Measurements from ENCODE around the gene ADCY9.

ADCY9 gene

DNA sequence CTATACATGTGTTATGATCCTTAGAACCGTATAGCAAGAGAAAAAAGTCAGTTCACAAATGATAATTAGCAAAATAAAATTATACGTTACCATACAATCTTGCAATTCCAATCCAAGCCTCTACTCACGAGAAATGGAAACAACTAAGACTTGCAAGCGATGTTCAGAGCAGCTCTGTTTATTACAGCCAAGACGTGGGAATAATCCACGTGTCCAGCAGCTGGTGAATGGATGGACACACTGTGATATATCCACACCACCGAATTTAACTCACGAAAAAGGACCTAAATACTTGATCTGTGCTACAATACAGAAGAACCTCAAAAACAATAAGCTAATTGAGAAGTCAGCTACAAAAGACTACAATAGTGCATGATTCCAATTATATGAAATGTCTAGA lies 88.1 kb downstream of the ADCY9 start:
- no peak for DNase-seq (ENCODE audit: low read depth)

DNA sequence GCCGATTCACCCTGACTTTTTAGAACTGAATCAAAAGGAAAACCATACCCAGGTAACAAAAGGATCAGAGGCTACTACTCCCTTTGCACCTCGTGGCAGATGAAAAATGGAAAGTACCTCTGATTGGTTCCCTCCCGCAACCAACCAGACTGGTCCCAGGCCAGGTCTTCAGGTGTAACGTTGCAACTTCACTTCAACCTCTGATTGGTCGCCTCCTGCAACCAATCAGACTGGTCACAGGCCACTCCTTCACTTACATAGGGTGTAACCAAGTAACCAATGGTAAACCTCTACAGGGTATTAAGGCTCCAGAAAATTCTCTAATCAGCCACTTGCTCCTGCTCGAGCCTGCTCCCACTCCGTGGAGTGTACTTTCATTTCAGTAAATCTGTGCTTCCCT lies 89.4 kb downstream of the ADCY9 start:
- DNase-seq (ENCODE audit: low read depth) = no peak

DNA sequence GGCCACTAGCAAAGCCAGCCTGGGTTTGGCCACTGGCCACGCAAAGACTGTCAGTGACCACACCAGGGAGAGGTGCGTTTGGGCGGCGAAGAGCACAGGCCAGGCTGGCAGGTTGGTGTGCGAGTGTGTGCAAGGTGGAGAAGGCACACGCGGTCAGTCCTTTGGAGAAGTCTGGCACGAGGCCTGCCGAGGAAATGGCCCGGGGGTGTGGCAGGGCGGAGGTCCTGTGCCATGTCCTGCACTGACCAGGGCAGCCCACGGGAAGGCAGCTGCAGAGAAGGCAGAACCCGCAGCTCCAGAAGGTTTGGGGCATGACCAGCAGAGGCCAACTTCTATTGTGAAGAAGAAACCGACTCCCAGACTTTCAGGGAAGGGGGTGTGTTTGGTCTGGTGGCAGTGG lies 90.8 kb downstream of the ADCY9 start:
- DNase-seq (ENCODE audit: low read depth) = no peak

DNA sequence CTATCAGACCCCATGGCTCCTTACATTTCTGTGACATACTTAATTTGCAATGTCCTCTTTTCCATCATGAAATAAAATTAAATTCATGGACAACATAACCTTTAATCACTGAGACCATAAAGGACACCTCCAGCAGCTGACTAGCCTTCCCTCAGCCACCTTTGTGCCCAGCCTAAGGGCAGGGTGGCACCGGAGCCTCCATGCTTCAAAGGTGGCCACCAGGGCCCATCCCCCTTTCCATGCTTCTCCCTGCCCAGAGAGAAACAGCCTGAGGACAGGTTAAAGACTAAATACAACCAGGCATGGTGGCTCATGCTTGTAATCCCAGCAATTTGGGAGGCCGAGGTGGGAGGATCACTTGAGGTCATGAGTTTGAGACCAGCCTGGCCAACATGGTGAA lies 94.3 kb downstream of the ADCY9 start:
- DNase-seq (ENCODE audit: low read depth) = no peak

DNA sequence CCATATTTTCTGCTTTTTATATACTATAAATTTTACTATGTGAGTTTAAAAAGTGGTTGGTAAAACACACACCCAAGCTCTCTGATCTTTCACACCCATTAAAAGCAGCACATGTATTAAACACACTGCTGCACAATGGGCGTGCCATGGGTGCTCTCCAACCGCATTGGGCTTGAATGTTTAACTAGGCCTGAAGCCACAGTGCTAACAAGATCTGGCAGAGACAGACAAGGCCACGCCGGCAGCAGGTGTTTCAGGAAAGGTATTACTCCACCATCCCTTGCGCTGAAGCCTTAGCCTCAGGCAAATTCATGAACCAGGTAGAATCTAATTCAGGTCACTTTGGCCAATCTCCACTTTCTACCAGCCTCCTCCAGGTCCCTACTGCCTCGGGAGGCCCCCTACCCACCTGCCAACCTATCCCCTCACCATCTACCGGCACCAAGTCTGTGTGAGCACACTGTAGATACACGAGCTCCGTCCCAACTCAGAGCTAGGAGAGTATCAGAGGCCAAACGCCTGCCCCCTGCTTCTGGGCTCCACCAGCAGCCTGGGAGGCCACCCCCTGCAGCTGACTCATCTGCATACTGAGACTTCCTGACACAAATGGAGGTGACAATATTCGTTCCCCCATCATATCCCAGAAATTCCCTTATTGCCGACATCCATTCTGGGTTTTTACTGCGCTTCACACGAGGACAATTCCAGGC lies 95.0 kb downstream of the ADCY9 start:
- no peak for DNase-seq (ENCODE audit: low read depth)

DNA sequence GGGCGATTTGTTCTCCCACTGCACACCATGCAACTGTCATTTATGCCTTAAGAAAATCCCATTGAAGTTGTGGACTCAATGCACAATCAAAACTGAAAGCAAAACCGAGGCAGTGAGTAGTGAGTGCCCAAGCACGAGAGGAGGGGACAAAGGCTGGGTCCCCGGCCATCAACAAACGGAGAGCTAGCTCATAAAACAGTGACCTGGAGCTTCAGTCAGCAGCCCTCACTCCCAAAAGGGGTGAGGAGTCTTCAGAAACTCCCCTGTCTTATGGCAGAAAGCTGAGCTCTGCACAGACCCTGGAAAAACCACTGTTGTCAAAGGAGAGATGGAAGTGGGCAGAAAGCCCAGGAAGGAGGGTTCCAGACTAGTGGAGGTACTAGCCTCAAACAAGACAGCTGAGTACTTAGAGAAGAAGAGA lies 96.9 kb downstream of the ADCY9 start:
- no peak for DNase-seq (ENCODE audit: low read depth)

DNA sequence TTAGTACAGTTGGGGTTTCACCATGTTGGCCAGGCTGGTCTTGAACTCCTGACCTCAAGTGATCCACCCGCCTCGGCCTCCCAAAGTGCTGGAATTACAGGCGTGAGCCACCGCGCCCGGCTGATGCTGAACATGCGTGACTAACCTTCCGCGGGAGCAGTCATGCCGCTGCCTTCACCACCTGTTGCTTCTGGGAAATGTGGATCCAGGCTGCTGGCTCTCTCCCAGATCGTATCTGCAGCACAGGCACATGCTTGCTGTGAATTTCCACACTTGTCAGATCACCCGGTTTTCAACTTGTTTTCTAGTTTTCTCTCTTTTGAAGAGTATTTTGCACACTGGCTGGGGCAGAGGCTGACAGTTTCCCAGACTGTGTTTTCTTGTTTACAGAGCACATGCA lies 97.9 kb downstream of the ADCY9 start:
- DNase-seq (ENCODE audit: low read depth) = no peak

DNA sequence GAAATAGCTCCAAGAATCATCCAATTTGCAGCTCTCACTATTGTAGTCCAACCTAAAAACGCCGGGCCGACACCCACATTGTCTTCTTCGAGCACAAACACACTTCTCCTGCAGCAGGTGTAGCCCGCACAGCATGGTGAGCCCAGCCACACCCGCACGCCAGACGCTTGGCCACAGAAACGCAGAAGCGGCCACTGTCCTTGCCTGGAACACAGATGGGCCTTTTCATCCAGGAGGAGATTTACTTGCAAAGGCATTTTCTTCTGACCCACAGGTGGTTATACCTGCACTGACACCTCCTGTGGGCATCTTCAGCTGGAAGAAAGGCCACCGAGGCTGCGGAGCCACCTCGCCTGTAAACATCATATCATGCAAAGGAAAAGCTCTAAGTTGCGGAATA lies 98.4 kb downstream of the ADCY9 start:
- no peak for DNase-seq (ENCODE audit: low read depth)

DNA sequence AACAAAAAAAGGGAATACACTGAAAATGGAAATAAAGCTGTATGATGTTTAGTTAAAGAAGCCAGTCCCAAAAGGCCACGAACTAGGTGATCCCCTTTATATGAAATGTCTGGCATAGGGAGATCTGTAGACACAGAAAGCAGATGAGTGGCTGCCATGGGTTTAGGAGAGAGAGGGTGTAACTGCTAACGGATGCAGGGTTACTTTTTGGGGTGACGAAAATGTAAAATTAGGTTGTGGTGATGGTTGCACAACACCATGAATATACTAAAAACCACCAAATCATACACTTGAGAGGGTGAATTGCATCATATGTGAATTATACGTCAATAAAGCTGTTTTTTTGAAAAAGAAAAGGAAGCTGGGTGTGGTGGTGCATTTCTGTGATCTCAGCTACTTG lies 99.6 kb downstream of the ADCY9 start:
- DNase-seq (ENCODE audit: low read depth) = no peak

DNA sequence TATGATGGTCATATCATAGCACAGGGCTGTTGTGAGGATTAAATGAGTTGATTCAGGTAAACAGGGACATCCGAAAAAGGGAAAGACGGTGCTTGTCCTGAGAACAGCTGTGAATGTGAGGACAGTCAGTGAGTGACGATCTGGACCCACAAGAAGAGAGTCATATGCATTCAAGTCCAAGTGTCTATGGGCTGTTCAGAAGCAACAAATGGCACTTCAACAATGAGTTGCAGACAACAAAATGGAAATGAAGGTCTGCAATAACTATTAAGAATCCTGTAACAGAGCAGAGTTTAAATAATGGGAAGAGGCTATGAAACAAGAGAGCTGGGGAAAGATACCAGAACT lies 100.3 kb downstream of the ADCY9 start:
- no peak for DNase-seq (ENCODE audit: low read depth)

DNA sequence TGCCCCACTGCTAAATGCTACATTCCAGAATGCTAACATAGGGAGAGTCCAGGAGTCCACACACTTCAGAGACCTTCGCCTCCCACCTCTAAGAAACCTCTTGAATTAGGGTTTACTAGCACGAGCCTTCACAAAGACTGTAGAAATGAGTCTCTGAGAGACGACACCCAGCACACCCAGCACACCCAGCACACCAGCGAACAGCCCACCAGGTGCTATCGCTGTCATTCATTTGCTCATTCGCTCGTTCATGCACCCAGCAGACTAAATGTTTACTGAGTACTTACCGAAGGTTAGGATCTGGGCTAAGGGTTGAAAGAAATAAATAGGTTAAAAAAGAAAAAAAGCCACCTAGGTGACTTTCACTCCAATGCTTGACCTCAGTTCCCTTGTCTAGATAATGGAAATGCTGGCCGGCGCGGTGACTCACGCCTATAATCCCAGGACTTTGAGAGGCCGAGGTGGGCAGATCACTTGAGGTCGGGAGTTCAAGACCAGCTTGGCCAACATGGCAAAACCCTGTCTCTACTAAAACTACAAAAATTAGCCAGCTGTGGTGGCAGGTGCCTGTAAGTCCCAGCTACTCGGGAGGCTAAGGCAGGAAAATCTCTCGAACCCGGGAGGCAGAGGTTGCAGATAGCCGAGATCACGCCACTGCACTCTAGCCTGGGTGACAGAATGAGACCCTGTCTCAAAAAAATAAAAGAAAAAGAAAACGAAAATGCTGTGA lies 100.8 kb downstream of the ADCY9 start:
- DNase-seq (ENCODE audit: low read depth) = no peak

DNA sequence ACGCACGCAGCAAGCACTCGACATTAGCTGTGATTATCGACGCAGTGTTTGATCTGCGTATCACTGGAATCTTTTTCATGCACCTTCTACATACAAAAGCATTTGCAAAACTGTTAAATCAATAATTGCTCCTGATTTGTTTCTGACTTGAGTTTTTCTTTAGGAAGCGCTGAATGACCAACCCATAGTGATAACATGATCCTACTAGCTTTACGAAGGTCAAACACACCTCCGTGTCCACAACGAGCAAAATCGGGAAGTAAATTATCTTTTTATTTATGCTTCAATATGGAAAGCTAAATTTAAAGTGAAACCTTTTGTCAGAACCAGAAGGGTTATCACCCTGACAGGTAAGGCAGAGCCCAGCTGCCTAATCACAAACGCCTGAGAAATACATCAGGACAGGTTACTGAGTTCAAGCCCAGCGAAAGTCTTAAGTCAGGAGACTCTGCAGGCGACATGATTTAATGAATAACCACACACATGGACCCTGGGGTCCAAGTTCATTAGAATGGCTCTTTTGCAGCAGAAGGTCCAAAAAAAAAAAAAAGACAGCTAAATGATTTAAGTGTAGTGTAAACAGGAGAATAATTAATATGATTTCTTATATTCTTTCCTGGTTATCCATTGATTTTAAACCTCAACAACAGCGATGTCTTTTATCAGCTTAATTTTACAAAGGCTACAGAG lies 104.2 kb downstream of the ADCY9 start:
- no peak for DNase-seq (ENCODE audit: low read depth)

DNA sequence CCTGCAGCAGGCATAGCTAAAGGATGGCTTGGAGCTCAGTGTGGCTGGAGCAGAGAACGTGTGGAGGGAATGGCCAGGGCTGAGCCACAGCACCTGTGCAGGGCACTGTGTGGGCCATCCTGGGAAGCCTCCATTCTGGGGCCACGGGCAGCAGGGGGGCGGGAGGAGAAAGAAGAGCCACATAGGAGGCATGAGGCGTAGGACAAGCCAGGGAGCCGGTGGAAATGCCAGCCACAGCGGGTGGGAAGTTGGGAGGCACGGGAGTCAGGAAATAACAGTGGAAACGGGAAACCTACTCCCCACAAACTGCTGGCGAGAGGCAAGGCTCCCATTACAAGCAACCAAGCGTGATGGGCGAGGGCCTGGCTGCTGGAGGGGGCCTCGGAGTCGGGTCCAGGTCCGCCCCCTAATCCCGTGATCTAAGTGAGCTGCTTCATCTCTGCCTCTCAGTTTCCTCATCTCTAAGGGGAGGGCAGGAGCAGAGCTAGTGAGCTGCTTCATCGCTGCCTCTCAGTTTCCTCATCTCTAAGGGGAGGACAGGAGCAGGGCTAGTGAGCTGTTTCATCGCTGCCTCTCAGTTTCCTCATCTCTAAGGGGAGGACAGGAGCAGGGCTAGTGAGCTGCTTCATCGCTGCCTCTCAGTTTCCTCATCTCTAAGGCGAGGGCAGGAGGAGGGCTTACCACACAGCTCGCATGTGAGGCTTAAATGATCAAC lies 104.9 kb downstream of the ADCY9 start:
- DNase-seq (ENCODE audit: low read depth) = no peak

DNA sequence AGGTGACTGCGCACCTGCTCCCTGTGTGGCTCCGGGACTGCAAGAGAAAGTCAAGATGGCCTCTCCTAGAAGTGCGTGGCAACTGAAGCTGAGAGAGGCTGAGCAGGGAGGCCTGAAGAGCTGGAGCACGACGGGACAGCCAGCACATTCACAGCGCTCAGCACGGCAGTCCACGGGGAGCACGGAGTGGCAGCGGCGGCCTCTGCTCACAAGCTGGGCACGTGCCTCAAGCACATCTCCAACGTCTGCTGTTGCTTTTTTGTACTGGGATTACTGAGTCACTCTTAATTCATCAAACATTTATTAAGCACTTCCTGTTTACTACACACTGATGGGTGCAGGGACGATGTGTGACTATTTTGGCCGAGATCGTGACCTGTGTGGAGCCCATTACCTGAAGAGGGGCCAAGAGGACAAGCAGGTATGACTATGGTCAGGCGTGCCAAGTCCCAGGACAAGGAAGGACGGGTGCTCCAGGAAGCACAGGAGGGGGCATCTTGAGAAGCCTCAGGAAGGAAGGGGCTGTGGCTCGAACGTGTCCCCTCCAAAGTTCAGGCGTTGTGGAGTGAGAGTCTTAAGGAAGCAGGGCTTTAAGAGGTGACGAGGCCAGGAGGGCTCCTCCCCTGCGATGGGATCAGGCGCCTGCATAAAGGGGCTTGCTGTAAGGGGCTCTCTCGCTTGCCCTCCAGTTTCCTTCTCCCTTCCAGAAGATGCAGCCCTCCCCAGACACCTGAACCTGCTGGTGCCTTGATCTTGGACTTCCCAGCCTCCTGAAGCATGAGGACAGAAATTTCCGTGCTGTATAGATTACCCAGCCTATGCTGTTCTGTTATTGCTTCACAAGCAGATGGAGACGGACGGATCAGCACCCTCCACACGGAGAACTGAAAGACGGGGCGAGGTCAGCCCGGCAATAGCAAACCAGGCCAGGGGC lies 105.8 kb downstream of the ADCY9 start:
- DNase-seq (ENCODE audit: low read depth) = no peak

DNA sequence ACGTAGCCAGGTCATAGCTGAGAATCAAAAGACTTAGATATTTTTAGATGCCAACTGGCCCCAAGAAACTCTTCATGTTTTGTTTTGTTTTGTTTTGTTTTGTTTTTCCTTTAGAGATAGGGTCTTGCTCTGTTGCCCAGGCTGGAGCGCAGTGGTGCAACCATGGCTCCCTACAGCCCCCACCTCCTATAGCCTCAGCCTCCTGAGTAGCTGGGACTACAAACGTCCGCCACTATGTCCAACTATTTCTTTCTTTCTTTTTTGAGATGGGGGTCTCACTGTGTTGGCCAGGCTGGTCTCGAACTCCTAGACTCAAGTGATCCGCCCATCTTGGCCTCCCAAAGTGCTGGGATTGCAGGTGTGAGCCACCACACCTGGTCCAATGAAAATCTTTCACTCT lies 107.1 kb downstream of the ADCY9 start:
- no peak for DNase-seq (ENCODE audit: low read depth)

DNA sequence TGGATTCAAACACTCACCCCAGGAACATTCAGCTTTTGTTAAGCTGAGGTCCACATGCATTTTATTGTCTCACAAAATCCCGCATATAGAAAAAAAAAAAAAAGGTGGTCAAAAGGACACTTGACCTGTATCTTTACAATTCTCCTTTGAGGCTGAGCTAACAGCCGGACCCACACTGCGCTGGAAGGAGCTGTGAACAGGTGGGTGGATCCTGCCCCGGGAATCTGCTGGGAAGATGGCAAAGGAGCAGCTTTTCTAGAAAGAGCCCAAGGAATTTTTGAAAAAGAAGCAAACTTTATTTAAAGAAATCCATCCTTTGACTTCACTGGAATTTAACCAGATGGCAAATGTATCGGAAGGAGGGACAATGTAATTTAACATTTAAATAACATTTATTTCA lies 108.1 kb downstream of the ADCY9 start:
- DNase-seq (ENCODE audit: low read depth) = no peak

DNA sequence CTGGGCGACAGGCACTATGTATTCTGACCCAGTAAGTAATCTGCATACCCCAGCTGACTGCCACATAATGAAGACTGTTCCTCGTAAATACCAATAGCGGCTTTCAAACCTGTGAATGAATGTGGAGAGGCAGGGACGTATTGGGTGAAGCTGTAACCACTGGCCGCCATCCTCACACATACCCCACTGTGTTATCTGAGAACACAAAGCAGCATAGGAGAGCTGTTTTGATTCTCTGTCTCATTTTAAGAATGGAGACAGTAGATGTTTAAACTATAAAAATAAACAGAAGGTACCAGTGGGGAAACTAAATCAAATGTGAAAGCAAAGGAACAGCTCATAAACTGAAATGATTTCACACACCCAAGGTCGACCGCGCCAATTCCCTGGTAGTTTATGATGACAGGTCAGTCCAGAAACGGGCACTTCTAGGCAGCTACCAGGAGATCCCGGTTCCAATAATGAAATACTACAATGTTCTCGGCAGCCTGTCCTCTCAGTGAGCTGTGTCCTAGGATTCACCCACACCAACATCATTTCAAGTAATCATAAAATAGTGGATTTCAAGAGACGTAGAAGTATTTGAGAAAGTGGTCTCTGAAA lies 109.7 kb downstream of the ADCY9 start:
- DNase-seq (ENCODE audit: low read depth) = no peak

DNA sequence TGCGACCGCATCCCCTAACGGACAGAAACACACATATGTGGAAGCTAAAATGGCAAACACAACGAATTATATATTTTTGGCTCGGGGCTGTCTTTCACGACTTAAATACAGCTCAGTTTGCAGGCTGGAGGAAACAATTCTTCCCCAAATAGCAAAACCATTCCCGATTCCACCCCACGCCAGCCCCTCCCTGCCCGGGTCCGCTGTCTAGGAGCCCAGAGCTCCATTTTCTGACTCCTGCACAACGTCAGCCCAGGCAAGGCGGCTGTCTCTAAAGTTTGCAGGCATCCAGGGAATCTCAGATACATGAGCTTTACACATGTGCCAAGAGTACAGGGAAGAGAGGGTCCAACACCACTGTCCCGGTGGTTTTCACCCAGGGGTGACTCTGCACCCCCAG lies 110.5 kb downstream of the ADCY9 start:
- no peak for DNase-seq (ENCODE audit: low read depth)

DNA sequence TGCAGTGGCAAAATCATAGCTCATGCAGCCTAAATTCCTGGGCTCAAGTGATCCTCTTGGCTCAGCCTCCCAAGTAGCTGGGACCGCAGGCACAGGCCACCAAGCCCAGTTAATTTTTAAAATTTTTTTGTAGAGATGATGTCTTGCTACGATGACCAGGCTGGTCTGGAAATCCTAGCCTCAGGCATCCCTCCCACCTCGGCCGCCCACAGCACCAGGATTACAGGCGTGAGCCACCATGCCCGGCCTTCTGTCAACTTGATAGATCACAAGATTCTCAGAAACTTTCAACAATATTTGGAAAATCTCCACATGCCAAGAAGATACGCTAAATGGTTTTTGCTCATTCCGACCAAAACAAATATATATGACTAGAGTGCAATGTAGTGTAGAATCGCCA lies 111.0 kb downstream of the ADCY9 start:
- no peak for DNase-seq (ENCODE audit: low read depth)

DNA sequence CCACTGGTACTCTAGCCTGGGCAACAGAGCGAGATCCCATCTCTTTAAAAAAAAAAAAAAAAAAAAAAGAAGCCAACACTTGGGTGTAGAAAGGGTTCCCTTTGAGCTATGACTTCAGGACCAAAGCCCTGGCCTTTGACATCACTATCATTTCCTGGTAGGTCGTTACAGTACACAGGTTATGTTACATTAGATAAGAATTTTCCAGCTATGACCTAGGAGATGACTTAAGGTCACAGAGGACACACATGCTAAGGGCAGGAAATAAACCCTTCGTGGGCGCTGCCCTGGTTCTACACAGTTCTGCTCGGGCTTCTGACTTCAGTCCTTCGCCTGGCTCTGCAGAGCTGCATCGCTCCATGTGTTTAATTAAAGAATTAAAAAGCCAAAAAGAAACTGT lies 112.0 kb downstream of the ADCY9 start:
- DNase-seq (ENCODE audit: low read depth) = no peak

DNA sequence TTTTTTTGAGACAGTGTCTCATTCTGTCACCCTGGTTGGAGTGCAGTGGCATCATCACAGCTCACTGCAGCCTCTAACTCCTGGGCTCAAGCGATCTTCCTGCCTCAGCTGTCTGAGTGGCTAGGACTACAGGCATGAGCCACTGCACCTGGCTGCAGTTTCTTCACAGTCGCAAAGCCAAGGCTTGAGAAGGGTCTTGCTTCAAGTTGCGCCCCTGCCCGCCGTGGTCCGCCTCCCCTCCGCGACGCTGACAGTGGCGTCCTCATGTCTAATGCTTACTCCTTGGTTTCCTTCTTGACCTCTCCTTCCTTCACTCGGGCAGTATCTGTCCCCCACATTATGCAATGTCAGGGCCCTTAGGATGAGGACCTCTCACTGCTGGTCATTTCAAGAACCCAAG lies 112.7 kb downstream of the ADCY9 start:
- no peak for DNase-seq (ENCODE audit: low read depth)
